ENCODE data around the gene GPR31. TPM values are rescaled to one million over a fixed set of nuclear protein-coding genes. Genes with fewer than 3 reads are reported as not detected.

Gene GPR31
- total RNA-seq, 1 experiment from 2014 or later: not detected

- Histone ChIP-seq H3K79me2 (ENCODE audit: insufficient read depth, low read length) (no peaks in the 10 kb centered on the region), H2BK12ac (ENCODE audit: insufficient read length, low read depth, low read length) (no peak overlapping the region), H2BK5ac (ENCODE audit: insufficient read length, low read length) (no peak overlapping the region), H3K79me1 (ENCODE audit: insufficient read depth, low read depth, low read length, poor library complexity, severe bottlenecking) (no peaks in the 10 kb centered on the region), H3K9ac (ENCODE audit: extremely low read depth, insufficient read length, low read length) (no peak overlapping the region), H2BK120ac (ENCODE audit: low read depth, low read length, poor library complexity, severe bottlenecking) (no peak overlapping the region), H3K4me2 (ENCODE audit: insufficient read depth, insufficient read length, low read length) (no peak overlapping the region), H3K27me3 (ENCODE audit: insufficient read depth, low read length) (no peaks in the 10 kb centered on the region), H4K91ac (ENCODE audit: insufficient read length, low read depth, low read length) (no peak overlapping the region), H3K14ac (ENCODE audit: insufficient read depth, low read length) (no peak overlapping the region), H4K8ac (replicated peaks; ENCODE audit: insufficient read length, low read depth, low read length) (no peak overlapping the region), H3K56ac (ENCODE audit: insufficient read length, low read depth, low read length) (no peak overlapping the region), H2AK5ac (ENCODE audit: insufficient read length, low read length) (no peak overlapping the region), H3K4ac (ENCODE audit: low read depth, low read length) (no peak overlapping the region), H2BK15ac (ENCODE audit: low read depth, low read length) (no peak overlapping the region), H3T11ph (ENCODE audit: low read length) (no peak overlapping the region), H2BK20ac (ENCODE audit: low read depth, low read length, poor library complexity, severe bottlenecking) (no peak overlapping the region), H4K5ac (ENCODE audit: insufficient read length, low read depth, low read length) (no peak overlapping the region), H3K18ac (ENCODE audit: insufficient read length, low read depth, low read length) (no peak overlapping the region), H3K23ac (ENCODE audit: insufficient read length, low read depth, low read length) (no peak overlapping the region), H3K27ac (ENCODE audit: insufficient read length, low read depth, low read length) (no peak overlapping the region), H2AFZ (ENCODE audit: low read length) (no peak overlapping the region), H3K4me1 (ENCODE audit: insufficient read depth, low read length) (no peaks in the 10 kb centered on the region), H3K9me3 (ENCODE audit: control insufficient read depth, low read depth, low read length) (no peaks in the 10 kb centered on the region), H4K20me1 (ENCODE audit: control insufficient read depth, insufficient read depth, insufficient read length) (no peaks in the 10 kb centered on the region), H3K23me2 (ENCODE audit: insufficient read length, low read depth, low read length, poor library complexity, severe bottlenecking) (no peaks in the 10 kb centered on the region)
- TF ChIP-seq CTCF (conservative IDR thresholded peaks at IDR 0.05): no peak
- H3K9me3 Mint-ChIP-seq: no peaks in the 10 kb centered on the region
- DNase-seq: no peak
- H3K27me3 Mint-ChIP-seq (ENCODE audit: low read depth): peaks cover 3% of the 10 kb centered on the region
- H3K4me3 Mint-ChIP-seq: no peak overlapping the region
- H3K27ac Mint-ChIP-seq: 0 out of 7 replicates have a peak overlapping the region, but pooled peaks of 1 of the 3 experiments have one; percentile 1
- 100% methylated on average over 1 of the region's 6 CpGs for WGBS (ENCODE audit: extremely low coverage, insufficient read length, low lambda C conversion rate)
- peaks cover 22 to 24% of the 10 kb centered on the region in 2 experiments for H3K4me1 Mint-ChIP-seq
- no peaks in the 10 kb centered on the region for H3K36me3 Mint-ChIP-seq (ENCODE audit: insufficient read depth in 1 of 3, low read depth in 3 of 3)
These were observed 19.9 kb downstream of the GPR31 start for GRCh38 chr6:167137881-167138280.

Measured in H9 (cell line).